ENCODE measurements around the gene MTCL1.

DNA sequence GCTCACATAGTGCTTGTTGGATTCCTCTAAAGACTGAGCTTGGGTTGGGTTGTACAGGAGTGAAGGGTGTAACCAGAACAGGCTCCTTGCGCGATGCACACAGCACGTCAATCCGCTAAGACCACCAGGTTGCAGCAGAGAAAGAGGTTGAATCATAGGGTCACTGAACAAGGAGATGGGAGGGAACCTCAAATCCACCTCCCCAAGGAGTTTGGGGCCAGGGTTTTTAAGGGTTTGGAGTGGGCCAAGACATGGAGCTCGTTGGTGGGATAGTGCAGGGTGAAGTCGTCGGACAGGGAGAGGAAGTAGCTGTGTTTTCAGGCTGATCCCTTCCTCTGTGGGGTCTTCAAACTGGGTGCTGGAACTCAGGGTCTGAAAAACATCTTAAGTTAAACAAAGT is 20.8 kb upstream of the MTCL1 start:
- TF ChIP-seq CTCF (conservative IDR thresholded peaks at IDR 0.05 in 1 of 2, IDR thresholded peaks at IDR 0.05 in 1 of 2; ENCODE audit: low read depth in 1 of 2, low read length in 2 of 2) (no peak), EZH2 (IDR thresholded peaks at IDR 0.05; ENCODE audit: low read length, missing control alignments) (no peak)
